IMR-90 (cell line): ENCODE data around the gene SUV39H2. TPM values are rescaled to one million over a fixed set of nuclear protein-coding genes. Genes with fewer than 3 reads are reported as not detected.

Experiments
- ATAC-seq: fragments of 200-7000 bp; cut with Tn5 transposase; 2 replicates; pipeline ENCODE4 v1.9.1; 2020; ENCODE audit warnings: low read depth, mild to moderate bottlenecking, moderate library complexity
- BruUV-seq: library from RNA; stranded (reverse); fragments of 400-500 nt; replicated peaks from 2 replicates; lab custom pipeline; 2021; lab: Mats Ljungman, UMichigan
- CTCF ChIA-PET: fragments of 300-600 bp; formaldehyde crosslinking; extraction: SDS; loops from one replicate; lab custom pipeline; 2021; ENCODE audit warnings: antibody characterized with exemption; lab: Yijun Ruan, JAX
- POLR2A ChIA-PET: fragments of 300-600 bp; sonication (Branson Sonifier 250); formaldehyde crosslinking; loops from one replicate; lab custom pipeline; 2022; ENCODE audit warnings: antibody characterized with exemption; ENCODE audit not compliant: unreplicated experiment; lab: Charles Lee
- DNase-seq: peaks from one replicate; pipeline ENCODE4 v3.0.0; 2013
- H2AFZ ChIP-seq: replicated peaks from 2 replicates; pipeline ENCODE3; 2013; ENCODE audit warnings: low read length, mild to moderate bottlenecking; ENCODE audit not compliant: poor library complexity
- H2AK5ac ChIP-seq: 2 replicates; pipeline ENCODE4 v1.6.1; 2013; ENCODE audit warnings: low read depth, low read length, inconsistent platforms
- H2AK9ac ChIP-seq: replicated peaks from 2 replicates; pipeline ENCODE3; 2013; ENCODE audit warnings: mild to moderate bottlenecking, low read depth, low read length, moderate library complexity; ENCODE audit not compliant: poor library complexity
- H2BK120ac ChIP-seq: 2 replicates; pipeline ENCODE4 v1.6.1; 2013; ENCODE audit warnings: low read depth, low read length, inconsistent platforms
- H2BK15ac ChIP-seq: 3 replicates; pipeline ENCODE4 v1.6.1; 2013; ENCODE audit warnings: low read depth, low read length, inconsistent platforms
- H2BK20ac ChIP-seq: 2 replicates; pipeline ENCODE4 v1.6.1; 2013; ENCODE audit warnings: low read depth, mild to moderate bottlenecking, inconsistent platforms, low read length, moderate library complexity
- H2BK5ac ChIP-seq: 2 replicates; pipeline ENCODE4 v1.6.1; 2013; ENCODE audit warnings: mild to moderate bottlenecking, low read depth, low read length, inconsistent platforms; ENCODE audit not compliant: poor library complexity, severe bottlenecking
- H3K14ac ChIP-seq: replicated peaks from 2 replicates; pipeline ENCODE4 v1.6.1; 2013; ENCODE audit warnings: low read depth, low read length, inconsistent platforms
- H3K18ac ChIP-seq: 2 replicates; pipeline ENCODE4 v1.6.1; 2013; ENCODE audit warnings: low read depth, low read length, control low read depth
- H3K23ac ChIP-seq: 2 replicates; pipeline ENCODE4 v1.6.1; 2013; ENCODE audit warnings: low read depth, low read length, inconsistent platforms
- H3K27ac ChIP-seq: 2 replicates; pipeline ENCODE4 v1.5.1; 2013; ENCODE audit warnings: mild to moderate bottlenecking, control low read depth, low read length; ENCODE audit not compliant: insufficient read depth
- H3K27me3 ChIP-seq: 2 replicates; pipeline ENCODE4 v1.6.1; 2013; ENCODE audit warnings: low read length; ENCODE audit not compliant: control insufficient read depth, insufficient read depth
- H3K36me3 ChIP-seq: 2 replicates; pipeline ENCODE4 v1.6.1; 2013; ENCODE audit warnings: low read length, mixed read lengths; ENCODE audit not compliant: control insufficient read depth, insufficient read depth
- H3K4ac ChIP-seq: 2 replicates; pipeline ENCODE4 v1.6.1; 2013; ENCODE audit warnings: low read depth, low read length, inconsistent platforms
- H3K4me1 ChIP-seq: 2 replicates; pipeline ENCODE4 v1.6.1; 2013; ENCODE audit warnings: low read length, mixed read lengths; ENCODE audit not compliant: control insufficient read depth, insufficient read depth
- H3K4me2 ChIP-seq: 2 replicates; pipeline ENCODE4 v1.6.1; 2013; ENCODE audit warnings: low read depth, mild to moderate bottlenecking, control low read depth, low read length, moderate library complexity
- H3K4me3 ChIP-seq: 2 replicates; pipeline ENCODE4 v1.5.1; 2013; ENCODE audit warnings: low read depth, mild to moderate bottlenecking, control low read depth, low read length, moderate library complexity; ENCODE audit not compliant: insufficient read depth
- H3K56ac ChIP-seq: 2 replicates; pipeline ENCODE4 v1.6.1; 2013; ENCODE audit warnings: low read length, inconsistent platforms; ENCODE audit not compliant: insufficient read depth; ENCODE audit errors: extremely low read depth
- H3K79me1 ChIP-seq, 2 experiments: 2 replicates each; pipeline ENCODE4 v1.6.1; 2013; ENCODE audit warnings: low read length in 2 of 2, inconsistent platforms in 1 of 2, low read depth in 1 of 2
- H3K9ac ChIP-seq: 2 replicates; pipeline ENCODE4 v1.6.1; 2013; ENCODE audit warnings: low read depth, low read length, control low read depth
- H3K9me1 ChIP-seq: 2 replicates; pipeline ENCODE4 v1.6.1; 2013; ENCODE audit warnings: low read length, inconsistent platforms; ENCODE audit not compliant: insufficient read depth
- H3K9me3 ChIP-seq: 2 replicates; pipeline ENCODE4 v1.6.1; 2013; ENCODE audit warnings: low read length; ENCODE audit not compliant: control insufficient read depth, insufficient read depth
- H4K20me1 ChIP-seq: 2 replicates; pipeline ENCODE4 v1.6.1; 2013; ENCODE audit warnings: low read length, inconsistent platforms; ENCODE audit not compliant: insufficient read depth
- H4K5ac ChIP-seq: 2 replicates; pipeline ENCODE4 v1.6.1; 2013; ENCODE audit warnings: mild to moderate bottlenecking, low read depth, low read length, control low read depth
- H4K8ac ChIP-seq, 2 experiments: 2 replicates each; pipeline ENCODE4 v1.6.1; 2013; ENCODE audit warnings: low read depth in 2 of 2, low read length in 2 of 2, control low read depth in 1 of 2, inconsistent platforms in 1 of 2
- H4K91ac ChIP-seq: 2 replicates; pipeline ENCODE4 v1.6.1; 2013; ENCODE audit warnings: low read depth, low read length, inconsistent platforms; ENCODE audit not compliant: insufficient read depth
- BHLHE40 ChIP-seq: fragments of 150-350 bp; IDR thresholded peaks from 2 replicates; pipeline ENCODE4 v1.6.1; 2016; ENCODE audit warnings: mild to moderate bottlenecking, low read depth, low read length
- CEBPB ChIP-seq: IDR thresholded peaks from 2 replicates; pipeline ENCODE4 v1.6.1; 2012; ENCODE audit warnings: low read depth, low read length, improper control_type of control experiment
- CHD1 ChIP-seq: IDR thresholded peaks from 2 replicates; pipeline ENCODE4 v1.6.1; 2012; ENCODE audit warnings: low read depth, low read length, improper control_type of control experiment
- FOS ChIP-seq: fragments of 150-350 bp; IDR thresholded peaks from 2 replicates; pipeline ENCODE4 v1.6.1; 2016; ENCODE audit warnings: low read depth, low read length
- MAFK ChIP-seq: IDR thresholded peaks from 2 replicates; pipeline ENCODE4 v1.6.1; 2012; ENCODE audit warnings: low read depth, low read length, improper control_type of control experiment
- MAZ ChIP-seq: IDR thresholded peaks from 2 replicates; pipeline ENCODE4 v1.6.1; 2012; ENCODE audit warnings: low read depth, mild to moderate bottlenecking, low read length, improper control_type of control experiment, moderate library complexity, borderline replicate concordance
- MXI1 ChIP-seq: IDR thresholded peaks from 2 replicates; pipeline ENCODE4 v1.6.1; 2012; ENCODE audit warnings: low read depth, mild to moderate bottlenecking, low read length, moderate library complexity, borderline replicate concordance
- NFE2L2 ChIP-seq: fragments of 150-350 bp; IDR thresholded peaks from 2 replicates; pipeline ENCODE4 v1.6.1; 2016; ENCODE audit warnings: low read depth, mild to moderate bottlenecking, low read length
- POLR2A ChIP-seq: IDR thresholded peaks from 2 replicates; pipeline ENCODE4 v1.6.1; 2012; ENCODE audit warnings: mild to moderate bottlenecking, low read depth, low read length
- RAD21 ChIP-seq: IDR thresholded peaks from 2 replicates; pipeline ENCODE4 v1.6.1; 2012; ENCODE audit warnings: low read length, improper control_type of control experiment
- RCOR1 ChIP-seq: IDR thresholded peaks from 2 replicates; pipeline ENCODE4 v1.6.1; 2012; ENCODE audit warnings: mild to moderate bottlenecking, low read length, improper control_type of control experiment; ENCODE audit not compliant: insufficient replicate concordance
- RFX5 ChIP-seq: IDR thresholded peaks from 2 replicates; pipeline ENCODE4 v1.8.0; 2012; ENCODE audit warnings: low read depth, mild to moderate bottlenecking, low read length, moderate library complexity
- SMC3 ChIP-seq: fragments of 150-350 bp; IDR thresholded peaks from 2 replicates; pipeline ENCODE4 v1.6.1; 2016; ENCODE audit warnings: low read depth, mild to moderate bottlenecking, antibody characterized with exemption, low read length, moderate library complexity
- WGBS, 2 experiments: methylation state at CpG; one replicate each; pipeline versions ENCODE4 v1.1.5 to v1.1.7; 2013; ENCODE audit warnings: missing lambda C conversion rate in 2 of 2; ENCODE audit not compliant: insufficient read length in 1 of 2; ENCODE audit errors: extremely low coverage in 2 of 2; 5-methylcytosine and 5-hydroxymethylcytosine counted together
- dilution Hi-C: fragments of 300-500 bp; cut with HindIII; formaldehyde crosslinking; loops from one replicate; pipeline ENCODE4 v1.14.3; 2018; ENCODE audit warnings: low sequenced_read_pairs; ENCODE audit not compliant: unreplicated experiment
- in situ Hi-C: fragments of 300-500 bp; cut with MboI; formaldehyde crosslinking; loops from 3 replicates; pipeline ENCODE4 v1.14.3; 2019; ENCODE audit warnings: low sequenced_read_pairs, inconsistent platforms, mixed read lengths
- intact Hi-C: fragments of 100-400 bp; cut with micrococcal nuclease; formaldehyde crosslinking; loops from 2 replicates; pipeline ENCODE4 v1.10.0; 2022
- polyA plus RNA-seq, 3 experiments: library from polyadenylated mRNA; depleted of rRNA; stranded (reverse); fragments of >200 nt; gene quantifications; 2 replicates each; pipeline ENCODE4 v1.2.3, GENCODE V29; 2012; ENCODE audit warnings: low replicate concordance in 1 of 3
- total RNA-seq: library from RNA; depleted of rRNA; stranded (reverse); fragments of >200 nt; gene quantifications from 2 replicates; pipeline ENCODE4 v1.2.3, GENCODE V29; 2012
- TF ChIP-seq, protein P1 (sequence below): conservative IDR thresholded peaks from 2 replicates; pipeline ENCODE4 v1.5.1; 2012; ENCODE audit warnings: mild to moderate bottlenecking, low read depth, low read length, improper control_type of control experiment
- TF ChIP-seq, protein P2 (sequence below): fragments of 150-350 bp; IDR thresholded peaks from 2 replicates; pipeline ENCODE4 v1.6.1; 2017; ENCODE audit warnings: mild to moderate bottlenecking, antibody characterized with exemption, low read length, low read depth

The SUV39H2 gene
- total and polyA plus RNA-seq, 2 of the 4 experiments (the other 2 are of a cell fraction): 5.3 to 14.5 TPM

DNA sequence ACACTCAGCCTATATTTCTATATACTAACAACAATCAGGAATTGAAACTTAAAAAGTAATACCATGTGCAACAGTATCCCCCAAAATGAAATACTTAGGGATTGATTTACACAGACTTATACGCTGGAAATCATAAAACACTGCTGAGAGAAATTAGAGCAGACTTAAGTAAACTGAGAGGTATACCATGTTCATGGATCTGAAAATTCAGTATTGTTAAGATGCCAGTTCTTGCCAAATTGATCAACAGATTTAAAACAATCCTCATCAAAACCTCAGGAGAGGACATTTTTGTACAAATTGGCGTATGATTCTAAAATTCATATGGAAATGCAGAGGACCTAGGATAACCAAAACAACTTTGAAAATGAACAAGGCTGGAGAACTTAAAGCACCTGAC is 37.9 kb downstream of the SUV39H2 start:
- ATAC-seq (no peak), DNase-seq (no peak)
- CTCF ChIA-PET: no interaction called here
- H2AK9ac ChIP-seq: no peak overlapping the region
- no peak overlapping the region for H2BK5ac ChIP-seq
- H3K4me3 ChIP-seq: no peak overlapping the region
- no peak overlapping the region for H3K56ac ChIP-seq
- no peak for TF ChIP-seq MAFK
- TF ChIP-seq RFX5: no peak
- TF ChIP-seq RCOR1: no peak
- no peak for TF ChIP-seq MAZ
- TF ChIP-seq, protein P1, sequence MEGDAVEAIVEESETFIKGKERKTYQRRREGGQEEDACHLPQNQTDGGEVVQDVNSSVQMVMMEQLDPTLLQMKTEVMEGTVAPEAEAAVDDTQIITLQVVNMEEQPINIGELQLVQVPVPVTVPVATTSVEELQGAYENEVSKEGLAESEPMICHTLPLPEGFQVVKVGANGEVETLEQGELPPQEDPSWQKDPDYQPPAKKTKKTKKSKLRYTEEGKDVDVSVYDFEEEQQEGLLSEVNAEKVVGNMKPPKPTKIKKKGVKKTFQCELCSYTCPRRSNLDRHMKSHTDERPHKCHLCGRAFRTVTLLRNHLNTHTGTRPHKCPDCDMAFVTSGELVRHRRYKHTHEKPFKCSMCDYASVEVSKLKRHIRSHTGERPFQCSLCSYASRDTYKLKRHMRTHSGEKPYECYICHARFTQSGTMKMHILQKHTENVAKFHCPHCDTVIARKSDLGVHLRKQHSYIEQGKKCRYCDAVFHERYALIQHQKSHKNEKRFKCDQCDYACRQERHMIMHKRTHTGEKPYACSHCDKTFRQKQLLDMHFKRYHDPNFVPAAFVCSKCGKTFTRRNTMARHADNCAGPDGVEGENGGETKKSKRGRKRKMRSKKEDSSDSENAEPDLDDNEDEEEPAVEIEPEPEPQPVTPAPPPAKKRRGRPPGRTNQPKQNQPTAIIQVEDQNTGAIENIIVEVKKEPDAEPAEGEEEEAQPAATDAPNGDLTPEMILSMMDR: no peak
- no peak for TF ChIP-seq RAD21
- TF ChIP-seq, protein P2, sequence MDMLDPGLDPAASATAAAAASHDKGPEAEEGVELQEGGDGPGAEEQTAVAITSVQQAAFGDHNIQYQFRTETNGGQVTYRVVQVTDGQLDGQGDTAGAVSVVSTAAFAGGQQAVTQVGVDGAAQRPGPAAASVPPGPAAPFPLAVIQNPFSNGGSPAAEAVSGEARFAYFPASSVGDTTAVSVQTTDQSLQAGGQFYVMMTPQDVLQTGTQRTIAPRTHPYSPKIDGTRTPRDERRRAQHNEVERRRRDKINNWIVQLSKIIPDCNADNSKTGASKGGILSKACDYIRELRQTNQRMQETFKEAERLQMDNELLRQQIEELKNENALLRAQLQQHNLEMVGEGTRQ: no peak
- TF ChIP-seq MXI1: no peak
- TF ChIP-seq NFE2L2: no peak
- TF ChIP-seq CEBPB: no peak
- no peak for TF ChIP-seq CHD1
- TF ChIP-seq BHLHE40: no peak
- no peak for TF ChIP-seq POLR2A
- TF ChIP-seq FOS: no peak
- no peak for TF ChIP-seq SMC3
- peaks cover 37% of the 10 kb centered on the region for H3K36me3 ChIP-seq
- H4K8ac ChIP-seq: no peak overlapping the region
- no peaks in the 10 kb centered on the region for H3K4me1 ChIP-seq
- no peak overlapping the region for H3K27ac ChIP-seq
- no CpG with 5 or more reads among the region's 2 CpGs for WGBS, 2 experiments
- no peak overlapping the region for H3K9ac ChIP-seq
- no peak overlapping the region for H2AFZ ChIP-seq
- H3K9me3 ChIP-seq: peaks cover 12% of the 10 kb centered on the region
- no peak overlapping the region for H3K23ac ChIP-seq
- no peaks in the 10 kb centered on the region for H3K27me3 ChIP-seq
- dilution Hi-C loops: no loop called here
- H2BK20ac ChIP-seq: no peak overlapping the region
- no peaks in the 10 kb centered on the region; the same call in none of the 2 replicates for H3K9me1 ChIP-seq
- H3K4me2 ChIP-seq: no peak overlapping the region
- no peak overlapping the region for H3K4ac ChIP-seq
- intact Hi-C loops: no loop called here
- H2BK15ac ChIP-seq: no peak overlapping the region
- H3K18ac ChIP-seq: no peak overlapping the region
- H2AK5ac ChIP-seq: no peak overlapping the region
- no peak overlapping the region for H4K5ac ChIP-seq
- POLR2A ChIA-PET: no interaction called here
- H3K14ac ChIP-seq: no peak overlapping the region
- in situ Hi-C loops: no loop called here
- H3K79me1 ChIP-seq: no peaks in the 10 kb centered on the region; a peak in 2 of 4 replicates
- H2BK120ac ChIP-seq: no peak overlapping the region
- H4K91ac ChIP-seq: no peak overlapping the region
- H4K20me1 ChIP-seq: no peaks in the 10 kb centered on the region
- no TSS peak for BruUV-seq
